Nephron progenitor cell (in vitro differentiated cells): Measurements from ENCODE around the gene CCR9.

Experiments used
- DNase-seq: peaks from one replicate; pipeline ENCODE4 v3.0.0; 2021
- H3K27ac Mint-ChIP-seq: 2 replicates; pipeline ENCODE4 v1.8.0; 2021; ENCODE audit warnings: mild to moderate bottlenecking, moderate library complexity, mixed read lengths
- H3K27me3 Mint-ChIP-seq: 2 replicates; pipeline ENCODE4 v1.8.0; 2021; ENCODE audit warnings: mild to moderate bottlenecking, low read depth, mixed read lengths; ENCODE audit not compliant: poor library complexity
- H3K36me3 Mint-ChIP-seq: 2 replicates; pipeline ENCODE4 v1.8.0; 2021; ENCODE audit warnings: low read depth, mixed read lengths
- H3K4me1 Mint-ChIP-seq: 2 replicates; pipeline ENCODE4 v1.8.0; 2021; ENCODE audit warnings: mixed read lengths
- H3K4me3 Mint-ChIP-seq: 2 replicates; pipeline ENCODE4 v1.8.0; 2021; ENCODE audit warnings: mild to moderate bottlenecking, moderate library complexity, mixed read lengths
- H3K9me3 Mint-ChIP-seq: 2 replicates; pipeline ENCODE4 v1.8.0; 2021; ENCODE audit warnings: mild to moderate bottlenecking, moderate library complexity, mixed read lengths
- CTCF ChIP-seq: fragments of 200-600 bp; sonication (generic); IDR thresholded peaks from 2 replicates; pipeline ENCODE4 v1.5.0; 2021; ENCODE audit warnings: antibody characterized with exemption

The CCR9 gene

GRCh38 chr3:45861043-45861719 is 25.2 kb upstream of the CCR9 start:
- H3K27ac Mint-ChIP-seq: no peak overlapping the region
- H3K27me3 Mint-ChIP-seq: peaks cover 3% of the 10 kb centered on the region
- TF ChIP-seq CTCF: no peak
- no peak for DNase-seq
- H3K36me3 Mint-ChIP-seq: no peaks in the 10 kb centered on the region
- H3K4me1 Mint-ChIP-seq: no peaks in the 10 kb centered on the region
- H3K9me3 Mint-ChIP-seq: peaks cover 20% of the 10 kb centered on the region
- H3K4me3 Mint-ChIP-seq: no peak overlapping the region

- H3K27me3 Mint-ChIP-seq: no peaks in the 10 kb centered on the region
- no peak overlapping the region for H3K27ac Mint-ChIP-seq
- TF ChIP-seq CTCF: no peak
- H3K9me3 Mint-ChIP-seq: peaks cover 12% of the 10 kb centered on the region
- DNase-seq: no peak
- no peaks in the 10 kb centered on the region for H3K4me1 Mint-ChIP-seq
- H3K36me3 Mint-ChIP-seq: no peaks in the 10 kb centered on the region
- no peak overlapping the region for H3K4me3 Mint-ChIP-seq
These were observed 21.4 kb upstream of the CCR9 start for GRCh38 chr3:45864760-45865519.

GRCh38 chr3:45865563-45865962 is 20.8 kb upstream of the CCR9 start:
- no peak for TF ChIP-seq CTCF
- H3K4me3 Mint-ChIP-seq: no peak overlapping the region
- H3K27me3 Mint-ChIP-seq: no peaks in the 10 kb centered on the region
- peaks cover 12% of the 10 kb centered on the region for H3K9me3 Mint-ChIP-seq
- no peaks in the 10 kb centered on the region for H3K36me3 Mint-ChIP-seq
- H3K4me1 Mint-ChIP-seq: no peaks in the 10 kb centered on the region
- DNase-seq: no peak
- no peak overlapping the region for H3K27ac Mint-ChIP-seq

DNA sequence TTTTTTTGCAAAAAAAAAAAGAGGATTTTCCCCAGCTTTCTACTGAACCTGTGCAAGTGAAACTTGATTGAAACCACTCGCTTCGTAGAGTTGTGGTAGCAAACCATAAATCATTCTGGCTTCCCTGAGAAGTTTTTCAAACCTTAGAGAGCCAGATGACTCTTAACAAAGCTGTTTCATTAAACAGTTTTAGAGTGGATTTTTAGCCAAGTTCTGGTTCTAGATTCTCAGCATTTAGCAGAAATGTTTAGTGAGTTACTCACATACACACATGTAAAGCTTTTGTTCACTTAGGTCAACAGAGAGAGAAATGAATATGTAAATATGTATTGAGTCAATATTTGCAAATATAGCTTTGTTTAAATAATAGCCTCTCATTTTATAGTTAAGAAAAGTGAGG is 18.1 kb upstream of the CCR9 start:
- Mint-ChIP-seq H3K4me3 (no peak overlapping the region), H3K4me1 (no peaks in the 10 kb centered on the region), H3K36me3 (no peaks in the 10 kb centered on the region), H3K9me3 (peaks cover 8% of the 10 kb centered on the region), H3K27ac (no peak overlapping the region), H3K27me3 (peaks cover 3% of the 10 kb centered on the region)
- no peak for TF ChIP-seq CTCF
- no peak for DNase-seq

GRCh38 chr3:45868650-45869049 is 17.7 kb upstream of the CCR9 start:
- peaks cover 6% of the 10 kb centered on the region for H3K9me3 Mint-ChIP-seq
- H3K4me3 Mint-ChIP-seq: no peak overlapping the region
- peaks cover 5% of the 10 kb centered on the region for H3K27me3 Mint-ChIP-seq
- no peak for DNase-seq
- H3K36me3 Mint-ChIP-seq: no peaks in the 10 kb centered on the region
- H3K4me1 Mint-ChIP-seq: no peaks in the 10 kb centered on the region
- no peak overlapping the region for H3K27ac Mint-ChIP-seq
- no peak for TF ChIP-seq CTCF

DNA sequence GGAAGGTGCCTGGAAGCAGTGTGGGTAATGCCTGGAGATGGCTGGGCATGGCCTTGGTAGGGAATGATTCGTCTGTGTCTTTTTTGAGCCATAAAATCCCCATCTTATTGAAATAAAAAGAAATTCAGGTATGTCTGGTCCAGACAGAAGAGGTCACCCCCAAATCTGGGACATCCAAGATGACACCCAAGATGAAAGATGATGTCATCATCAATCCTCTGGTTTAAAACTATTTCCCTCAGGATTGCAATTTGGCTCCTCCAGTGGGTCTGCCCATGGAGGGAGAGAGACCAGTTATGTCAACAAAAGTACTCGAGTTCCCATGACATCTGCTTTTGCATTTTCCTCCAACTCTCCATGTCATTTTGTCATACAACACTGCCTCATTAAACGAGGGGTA is 16.7 kb upstream of the CCR9 start:
- Mint-ChIP-seq H3K9me3 (peaks cover 4% of the 10 kb centered on the region), H3K27ac (no peak overlapping the region), H3K4me1 (no peaks in the 10 kb centered on the region), H3K4me3 (no peak overlapping the region), H3K36me3 (no peaks in the 10 kb centered on the region), H3K27me3 (peaks cover 6% of the 10 kb centered on the region)
- no peak for TF ChIP-seq CTCF
- no peak for DNase-seq
